Stimulated activated CD4-positive, alpha-beta T cell treated with anti-CD3 and anti-CD28 coated beads, Interleukin-4, amount 100 ng/mL, for 24 hours (primary cell): Measurements from ENCODE around the gene BRCA2.

Source experiments
- DNase-seq: peaks from one replicate; pipeline ENCODE4 v3.0.0-alpha.2; 2020

Gene BRCA2

DNA sequence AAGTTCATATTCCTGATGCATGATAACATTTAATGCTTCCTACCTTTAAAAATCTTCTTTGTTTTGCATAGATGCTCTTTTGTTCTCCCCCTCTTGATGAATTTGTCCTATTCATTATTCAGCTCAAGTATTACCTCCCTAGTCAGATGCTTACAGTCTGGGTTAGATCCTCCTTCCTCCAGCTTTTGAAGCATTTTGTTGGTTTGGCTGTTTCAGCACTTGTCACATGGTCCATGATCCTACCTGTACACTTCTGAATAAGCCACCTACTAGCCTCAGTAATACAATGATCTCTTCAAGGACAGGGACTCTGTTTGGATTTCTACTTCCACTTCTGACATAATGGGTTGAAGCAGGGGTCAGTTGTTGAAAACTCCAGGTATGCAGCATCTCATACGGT, 75.2 kb downstream of the BRCA2 start:
- DNase-seq: no peak

DNA sequence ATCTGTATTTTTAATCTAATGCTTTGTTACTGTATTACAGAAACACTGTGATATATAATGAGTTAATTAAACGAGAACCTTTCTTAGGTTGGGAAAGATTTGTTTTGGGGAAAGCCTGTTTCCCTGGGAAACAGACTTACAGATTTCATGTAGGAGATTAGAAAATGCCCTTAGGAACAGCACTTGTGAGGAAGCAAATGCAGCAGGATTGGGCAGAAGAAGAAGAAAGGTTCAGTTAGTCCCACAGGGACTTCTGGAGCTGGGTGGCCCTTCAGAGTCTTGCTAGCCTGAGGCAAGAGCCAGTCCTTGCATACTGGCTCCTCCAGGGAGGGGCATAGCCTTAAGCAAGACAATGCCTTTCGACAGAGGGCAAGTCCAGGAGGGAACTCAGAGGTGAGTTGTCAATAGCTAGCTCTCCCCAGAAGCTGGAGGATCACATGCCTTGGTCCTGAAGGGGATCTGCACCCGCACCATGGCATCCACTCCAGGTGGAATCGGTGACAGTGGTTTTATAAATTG, 75.9 kb downstream of the BRCA2 start:
- no peak for DNase-seq

DNA sequence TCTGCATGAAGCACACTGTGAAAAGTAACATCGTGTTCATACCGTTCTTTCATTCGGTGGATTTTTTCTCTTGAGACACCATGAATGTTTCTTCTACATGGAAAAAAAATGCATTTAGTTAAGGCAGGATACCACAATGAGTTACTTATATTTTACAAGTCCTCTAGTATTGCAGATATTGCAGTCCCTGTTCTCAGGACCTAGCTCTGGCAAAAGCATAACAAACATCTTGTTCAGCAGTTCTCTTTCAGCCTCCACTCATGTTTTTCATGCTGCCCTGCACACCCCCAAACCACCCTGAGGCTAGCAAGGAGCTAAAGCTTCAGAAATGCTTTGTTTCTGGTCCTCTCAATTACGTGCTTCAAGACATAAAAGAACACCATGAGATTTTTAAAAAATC, 87.8 kb downstream of the BRCA2 start:
- DNase-seq: no peak

DNA sequence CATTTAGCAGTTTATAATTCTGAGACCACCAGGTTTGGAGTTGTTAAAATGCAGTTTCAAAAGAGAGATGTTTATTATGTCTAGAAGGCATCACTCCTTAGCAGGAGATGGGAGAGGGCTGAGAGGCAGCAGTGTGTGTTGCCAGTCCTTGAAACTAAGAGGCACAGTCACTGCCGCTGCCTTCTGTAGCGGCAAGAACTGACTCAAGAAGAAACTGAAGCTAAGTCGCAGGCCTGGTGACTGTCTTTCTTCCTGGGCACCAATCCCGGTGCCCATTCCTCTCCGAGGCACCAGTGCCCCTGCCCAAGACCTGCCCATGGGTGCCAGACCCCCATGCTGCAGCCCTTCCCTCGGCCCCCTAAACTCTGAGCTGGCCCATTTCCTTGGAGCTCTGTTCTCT, 92.5 kb downstream of the BRCA2 start:
- DNase-seq: no peak

DNA sequence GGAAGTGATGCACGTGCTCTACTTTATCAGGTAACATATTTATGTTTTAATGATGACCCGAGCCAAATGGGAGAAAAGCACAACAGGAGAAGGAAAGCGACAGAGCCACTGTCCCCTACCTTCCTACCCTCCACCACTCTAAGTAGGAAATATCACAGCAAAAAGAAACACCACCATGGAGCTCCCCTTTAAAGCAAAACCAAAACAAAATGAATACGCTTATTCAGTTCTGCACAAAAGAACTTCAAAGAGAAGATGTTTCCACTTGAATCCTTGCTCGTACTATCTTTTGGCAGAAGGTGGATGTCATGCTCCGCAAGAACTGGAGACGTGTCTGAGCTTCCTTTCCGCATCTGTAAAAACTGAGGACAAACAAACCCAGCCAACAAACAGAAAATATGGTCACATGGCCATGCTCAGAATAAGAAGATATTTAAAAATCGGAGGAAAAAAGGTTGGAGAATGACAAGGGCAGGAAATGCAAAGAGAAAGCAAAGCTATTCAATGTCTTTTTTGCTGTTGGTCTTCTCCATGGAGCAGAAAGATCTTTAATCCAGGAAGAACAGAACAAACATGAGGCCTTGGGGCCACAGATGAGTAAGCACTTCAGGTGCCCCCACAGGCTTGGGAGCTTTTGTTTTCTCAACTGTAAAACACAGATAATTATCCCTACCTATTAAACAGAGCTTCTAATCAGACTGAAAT, 93.1 kb downstream of the BRCA2 start:
- DNase-seq: no peak

DNA sequence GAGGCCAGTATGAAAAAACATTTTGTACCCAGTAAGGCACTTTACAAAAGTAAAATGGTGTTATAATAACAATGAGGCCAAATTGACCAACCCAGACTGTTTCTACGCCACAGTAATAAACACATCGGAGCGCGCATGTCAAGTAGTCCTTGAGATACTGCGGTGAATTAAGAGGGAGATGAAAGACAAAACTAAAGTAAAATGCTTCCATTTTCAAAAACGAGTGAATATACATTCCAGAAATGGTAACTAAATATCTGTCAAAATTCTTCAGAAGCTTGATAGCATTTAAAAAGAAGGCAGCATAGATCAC, 93.6 kb downstream of the BRCA2 start:
- DNase-seq: no peak

DNA sequence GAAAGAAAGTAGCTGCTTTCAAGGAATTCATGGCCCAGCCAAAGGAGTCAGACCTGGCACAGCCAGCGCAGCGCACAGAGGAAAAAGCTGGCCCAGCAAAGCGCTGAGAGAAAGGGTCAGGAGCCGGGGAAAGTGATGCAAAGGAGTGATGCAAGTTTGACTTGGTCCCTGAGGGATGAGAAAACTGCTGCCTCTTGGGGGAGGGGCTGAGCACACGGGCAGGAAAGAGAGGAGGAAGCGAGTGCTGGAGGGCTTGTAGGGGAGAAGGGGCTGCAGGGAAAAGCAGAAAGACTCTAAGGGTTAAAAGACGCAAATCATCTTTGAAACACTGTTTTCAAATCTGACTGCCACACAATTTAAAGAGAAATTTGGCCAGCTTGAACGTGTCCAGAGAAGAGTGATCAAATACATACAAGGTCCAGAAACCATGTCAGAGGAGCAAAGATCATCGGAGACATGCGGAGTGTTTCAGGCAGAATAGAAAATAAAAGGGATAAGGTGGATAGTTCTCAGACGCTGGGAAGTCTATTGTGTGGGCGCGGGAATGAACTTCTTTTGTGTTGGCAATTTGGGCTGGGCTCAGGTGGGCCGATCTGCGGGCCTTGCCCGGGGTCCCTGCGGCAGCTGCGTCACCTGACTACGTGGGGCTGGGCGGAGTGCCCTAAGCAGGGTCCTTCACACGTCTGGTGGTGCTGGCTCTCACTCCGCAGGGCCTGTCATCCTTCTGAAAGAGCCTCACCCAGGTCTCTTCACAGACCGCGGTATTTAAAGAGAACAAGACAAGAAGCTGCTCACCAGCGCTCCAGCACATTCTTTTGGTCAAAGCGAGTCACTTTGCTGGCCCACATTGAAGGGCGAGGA, 94.5 kb downstream of the BRCA2 start:
- DNase-seq: no peak

DNA sequence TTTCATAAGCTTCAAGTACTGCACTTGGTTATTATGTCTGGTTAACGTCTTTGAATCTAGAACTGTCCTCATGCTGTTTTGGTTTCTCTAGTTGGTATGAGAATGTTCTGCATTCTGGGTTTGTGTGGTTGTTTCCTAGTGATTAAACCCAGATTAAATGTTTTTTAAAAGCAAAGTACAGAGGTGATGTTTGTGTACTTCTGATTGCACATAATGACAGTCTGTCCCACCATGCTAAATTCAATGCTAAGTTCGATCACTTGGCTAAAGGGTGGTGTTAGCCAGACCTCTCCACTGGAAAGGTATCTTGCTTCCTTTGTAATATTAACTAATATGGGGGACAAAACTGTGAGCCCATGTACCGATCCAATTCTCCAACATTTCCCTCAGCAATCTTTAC, 98.0 kb downstream of the BRCA2 start:
- no peak for DNase-seq

DNA sequence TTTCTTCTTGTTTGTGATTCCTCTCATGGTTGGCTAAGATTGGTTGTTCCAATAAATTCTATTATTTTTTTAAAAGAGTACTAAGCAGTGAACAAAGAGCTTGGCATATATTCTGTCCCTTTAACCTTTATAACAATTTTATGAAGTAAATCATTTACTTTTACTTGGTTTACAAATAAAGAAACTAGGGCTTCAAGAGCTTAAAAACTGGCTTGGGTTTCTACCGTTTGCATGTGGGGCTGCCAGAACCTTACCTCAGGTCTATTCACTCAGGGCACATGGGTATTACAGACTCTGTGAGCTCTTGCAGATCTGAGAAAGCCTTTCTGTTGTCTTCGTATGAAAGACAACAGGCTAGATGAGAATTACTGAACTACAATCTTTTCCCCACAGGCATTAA, 99.3 kb downstream of the BRCA2 start:
- DNase-seq: no peak

DNA sequence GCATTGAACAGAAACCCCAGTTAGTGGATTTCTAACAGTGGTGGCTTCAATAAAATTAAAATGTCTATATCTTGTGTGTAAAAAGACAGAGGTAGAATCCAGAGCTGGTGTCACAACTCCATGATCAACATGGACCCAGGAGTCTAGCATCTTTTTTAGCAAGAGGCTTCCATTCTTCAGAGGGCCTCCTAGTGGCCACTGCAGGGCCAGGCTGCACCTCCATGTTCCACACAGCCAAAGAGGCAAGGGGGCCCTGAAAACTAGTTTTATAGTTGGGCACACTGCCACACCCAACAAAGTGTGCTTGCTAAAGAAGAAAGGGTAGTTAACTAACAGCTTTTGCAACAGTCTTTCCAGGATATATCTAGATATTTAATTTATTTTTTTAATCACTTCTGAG, 99.7 kb downstream of the BRCA2 start:
- DNase-seq: no peak

DNA sequence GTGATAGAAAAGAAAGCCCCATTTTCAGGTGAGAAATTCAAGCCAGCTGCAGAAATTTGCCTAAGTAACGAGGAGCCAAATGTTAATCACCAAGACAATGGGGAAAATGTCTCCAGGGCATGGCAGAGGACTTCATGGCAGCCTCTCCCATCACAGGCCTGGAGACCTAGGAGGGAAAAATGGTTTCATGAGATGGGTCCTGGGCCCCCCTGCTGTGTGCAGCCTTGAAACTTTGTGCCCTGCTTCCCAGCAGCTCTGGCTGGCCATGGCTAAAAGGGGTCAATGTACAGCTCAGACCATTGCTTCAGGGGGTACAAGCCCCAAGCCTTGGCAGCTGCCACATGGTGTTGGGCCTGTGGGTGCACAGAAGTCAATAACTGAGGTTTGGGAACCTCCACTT, 102.7 kb downstream of the BRCA2 start:
- DNase-seq: no peak

DNA sequence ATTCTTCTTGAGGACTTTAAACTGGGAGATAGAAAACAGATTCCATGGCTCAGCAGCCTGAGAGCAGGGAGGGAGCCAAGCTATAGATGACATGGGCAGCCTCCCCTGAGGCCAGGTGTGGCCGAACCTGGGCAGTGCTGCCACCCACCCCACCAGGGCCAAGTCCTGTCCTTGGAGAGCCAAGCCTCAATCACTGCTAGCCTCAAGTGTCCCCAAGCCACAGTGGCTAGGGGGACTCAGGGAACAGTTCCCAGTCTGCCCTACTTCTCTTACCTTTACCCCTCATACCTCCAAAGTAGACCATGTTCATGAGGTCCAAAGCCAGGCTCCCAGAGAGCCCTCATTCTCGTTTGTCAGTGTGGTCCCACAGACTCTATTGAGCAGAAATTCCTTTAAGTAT, 104.6 kb downstream of the BRCA2 start:
- DNase-seq: no peak

DNA sequence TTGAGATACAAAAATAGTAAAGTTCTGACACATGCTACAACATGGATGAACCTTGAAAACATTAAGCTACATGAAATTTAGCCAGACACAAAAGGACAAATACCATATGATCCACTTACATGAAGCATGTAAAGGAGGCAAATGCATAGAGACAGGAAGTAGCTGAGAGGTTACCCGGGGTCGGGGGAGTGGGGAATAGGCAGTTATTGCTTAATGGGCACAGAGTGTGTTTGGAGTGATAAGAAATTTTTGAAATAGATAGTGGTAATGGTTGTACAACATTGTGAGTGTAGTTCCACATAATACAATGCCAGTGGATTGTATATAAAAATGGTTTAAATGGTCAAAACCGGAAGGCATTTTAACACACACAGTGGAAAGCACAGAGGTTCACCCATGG, 108.3 kb downstream of the BRCA2 start:
- DNase-seq: no peak

DNA sequence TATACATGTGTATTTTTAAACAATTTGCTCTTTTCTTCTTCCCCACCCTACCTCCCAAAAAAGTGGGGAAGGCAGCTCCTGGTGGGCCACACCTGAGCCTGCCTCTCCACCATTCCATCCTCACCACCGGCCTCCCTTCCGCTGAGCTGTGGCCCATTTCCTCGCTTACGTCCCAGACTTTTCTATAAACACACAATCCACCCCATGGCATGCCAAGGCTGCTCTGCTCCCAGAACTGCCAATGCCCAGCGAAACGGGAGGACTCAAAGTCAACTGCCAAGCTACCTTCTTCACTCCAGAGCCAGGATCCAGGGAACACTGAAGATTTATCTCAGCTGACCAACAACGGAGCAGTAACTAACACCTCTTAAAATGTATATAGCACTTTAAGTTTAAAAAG, 109.8 kb downstream of the BRCA2 start:
- no peak for DNase-seq

DNA sequence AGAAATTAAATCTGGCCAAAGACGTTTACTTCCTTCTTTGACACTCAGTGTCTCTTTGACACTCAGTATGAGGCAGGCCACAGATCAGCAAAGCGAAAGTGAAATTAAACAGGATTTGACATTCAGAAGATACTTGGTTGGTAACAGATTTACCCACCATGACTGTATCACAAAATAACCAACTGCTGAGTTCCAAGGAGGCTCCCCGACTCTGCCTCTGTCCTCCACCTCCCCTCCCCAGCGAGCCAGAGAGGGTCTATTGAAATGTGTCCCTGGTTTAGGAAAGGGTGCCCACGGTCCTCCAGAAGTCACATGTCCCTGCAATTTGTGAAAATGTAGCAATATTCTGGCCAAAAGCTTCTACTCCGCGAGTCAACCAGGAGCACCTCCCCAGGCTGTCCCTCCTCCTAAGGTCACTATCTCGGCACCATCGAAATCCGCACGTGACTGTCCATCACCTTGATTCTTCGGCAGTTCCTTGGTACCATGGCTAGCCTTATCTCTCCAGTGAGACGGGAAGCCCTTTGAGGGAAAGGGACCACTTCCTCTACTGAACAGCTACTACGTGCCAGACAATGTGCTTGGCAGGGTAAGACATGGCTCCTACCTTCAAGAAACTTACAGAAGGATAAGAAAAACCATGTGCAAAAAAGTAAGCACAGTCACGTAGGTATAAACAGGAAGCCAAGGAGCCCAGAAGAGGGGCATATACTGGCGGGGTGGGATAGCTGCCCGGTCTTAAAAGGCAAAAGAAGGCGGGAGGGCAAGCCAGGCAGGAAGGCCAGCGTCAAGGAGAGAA, 111.1 kb downstream of the BRCA2 start:
- DNase-seq: peak; percentile 38

DNA sequence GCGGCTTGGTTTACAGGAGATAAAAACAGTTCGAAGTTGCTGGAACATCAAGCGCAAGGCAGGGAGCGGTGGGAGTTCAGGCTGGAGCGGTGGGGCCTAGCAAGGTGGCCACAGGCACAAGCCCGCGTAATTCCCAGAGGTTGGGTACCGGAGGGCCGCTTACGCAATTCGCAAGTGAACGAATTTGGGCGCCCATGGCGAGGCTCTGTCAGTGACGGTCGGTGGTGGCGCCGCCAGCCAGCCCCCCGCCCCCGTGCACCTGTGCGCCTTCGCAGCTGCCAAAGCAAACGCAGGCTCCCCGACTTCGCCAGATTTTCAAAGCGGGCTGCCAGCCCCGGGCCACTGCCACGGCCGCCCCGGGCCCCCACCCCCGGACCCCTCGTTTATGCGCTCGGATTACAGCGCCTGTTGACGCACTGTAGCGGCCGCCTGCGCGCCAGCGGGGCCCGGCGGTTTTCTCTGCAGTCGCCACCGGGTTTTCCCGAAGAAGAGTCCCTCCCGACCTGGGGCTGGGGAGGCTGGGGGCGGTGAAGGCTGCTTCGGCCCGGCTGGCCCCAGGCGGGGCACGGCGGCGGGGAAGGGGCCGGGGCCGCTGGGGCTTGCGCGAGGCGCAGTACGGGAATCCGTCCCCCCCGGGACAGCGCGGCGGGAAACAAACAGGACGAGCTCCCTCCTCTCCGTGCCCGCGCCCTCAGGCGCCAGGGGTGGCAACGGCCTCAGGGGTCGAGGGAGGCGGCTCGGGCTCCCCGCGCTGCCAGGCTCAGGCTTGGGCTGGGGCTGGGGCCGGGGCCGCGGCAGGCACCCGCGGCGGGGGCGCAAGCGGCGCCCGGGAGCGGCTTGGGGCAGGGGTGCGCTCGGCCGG, 111.9 kb downstream of the BRCA2 start:
- peak; percentile 55 for DNase-seq

DNA sequence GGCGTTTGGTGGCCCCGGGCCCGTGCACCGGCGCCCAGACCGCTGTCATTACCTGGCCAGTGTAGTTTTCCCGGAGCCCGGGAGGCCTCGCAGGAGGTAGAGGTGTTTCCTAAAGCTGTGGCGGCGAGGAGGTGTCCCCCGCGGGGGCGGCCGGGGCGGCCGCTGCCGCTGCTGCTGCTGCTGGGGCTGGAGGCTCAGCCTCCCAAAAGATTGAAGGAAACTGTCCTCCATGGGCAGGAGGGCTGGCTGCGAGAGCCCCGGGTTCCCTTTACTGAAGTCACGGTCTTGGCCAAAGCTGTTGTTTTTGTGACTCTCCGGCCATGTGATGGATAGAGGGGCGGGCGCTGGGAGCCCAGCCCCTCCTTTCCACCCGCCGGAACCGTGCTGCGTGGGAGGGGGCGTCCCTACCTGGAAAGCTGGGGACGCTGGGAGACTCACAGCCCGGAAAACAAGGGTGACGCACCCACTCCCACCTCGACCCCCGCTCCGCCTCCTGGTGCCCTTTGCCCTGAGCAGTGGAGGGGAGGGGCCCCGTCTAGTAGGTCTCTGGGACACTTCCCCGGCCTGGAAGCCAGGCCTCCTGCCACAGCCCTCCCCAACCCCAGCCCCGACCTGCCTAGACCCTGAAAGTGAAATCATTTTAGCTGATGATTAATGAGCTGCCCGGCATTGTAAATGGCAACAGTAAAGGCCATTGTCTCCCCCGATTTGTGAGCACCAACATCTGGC, 112.7 kb downstream of the BRCA2 start, which contains the start of gene N4BP2L1:
TSS of gene N4BP2L1 (minus strand) at position 279 of the 729 bp plus-strand sequence. CDS start at position 231, 48 bp downstream.
- peak; percentile 86 for DNase-seq

DNA sequence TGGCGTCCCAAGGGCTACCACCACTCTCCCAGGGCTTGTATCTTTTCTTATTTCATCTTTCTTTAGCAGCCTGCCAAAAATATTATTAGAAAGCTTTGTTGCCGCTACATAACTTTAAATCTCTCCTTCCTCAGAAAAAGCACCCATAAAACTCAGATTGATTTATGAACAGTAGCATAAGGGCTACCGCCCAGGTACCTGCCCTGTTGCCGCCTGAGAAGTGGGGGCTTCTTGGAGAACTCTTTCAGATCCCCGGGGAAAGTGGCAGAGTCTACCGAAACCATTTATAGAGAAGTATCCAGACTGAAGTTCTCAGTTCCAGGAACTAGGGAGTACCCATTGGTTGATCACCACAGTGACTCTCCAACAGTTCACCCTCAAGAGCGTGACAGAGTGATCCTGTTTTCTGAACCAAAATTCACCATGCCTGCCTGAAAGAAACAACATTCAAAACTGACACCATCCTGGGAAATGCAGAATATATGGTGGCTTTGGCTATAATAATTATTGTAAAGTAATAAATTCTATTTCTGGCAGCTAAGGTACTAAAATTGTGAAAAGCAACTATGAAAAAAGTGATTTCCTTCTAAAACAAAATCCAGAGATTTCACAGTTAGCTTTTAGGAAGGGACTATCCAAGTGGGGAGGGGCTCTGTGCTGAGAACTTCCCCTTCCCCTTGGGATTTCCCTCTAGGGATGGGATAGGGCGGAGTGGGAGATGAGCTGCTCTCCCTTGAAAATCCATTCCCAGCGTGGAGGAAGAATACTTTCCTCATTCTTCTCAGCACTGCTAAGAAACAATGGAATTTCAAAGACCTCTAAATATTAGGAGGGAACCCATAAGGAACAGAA, 113.5 kb downstream of the BRCA2 start:
- no peak for DNase-seq

DNA sequence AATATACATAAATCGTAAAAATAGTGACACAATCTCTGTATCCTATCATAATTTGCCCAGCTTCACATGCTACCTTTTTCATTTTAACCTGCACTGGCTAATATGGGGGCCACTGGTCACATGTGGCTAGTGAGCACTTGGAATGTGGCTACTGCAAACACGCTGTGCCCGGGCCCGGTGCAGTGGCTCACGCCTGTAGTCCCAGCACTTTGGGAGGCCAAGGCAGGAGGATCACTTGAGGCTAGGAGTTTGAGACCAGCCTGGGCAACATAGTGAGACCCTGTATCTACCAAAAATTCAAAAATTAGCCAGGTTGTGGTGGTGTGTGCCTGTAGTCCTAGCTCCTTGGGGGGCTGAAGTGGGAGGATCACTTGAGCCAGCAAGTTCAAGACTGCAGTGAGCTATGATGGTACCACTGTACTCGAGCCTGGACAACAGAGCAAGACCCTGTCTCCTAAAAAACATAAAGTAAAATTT, 114.2 kb downstream of the BRCA2 start:
- DNase-seq: no peak

DNA sequence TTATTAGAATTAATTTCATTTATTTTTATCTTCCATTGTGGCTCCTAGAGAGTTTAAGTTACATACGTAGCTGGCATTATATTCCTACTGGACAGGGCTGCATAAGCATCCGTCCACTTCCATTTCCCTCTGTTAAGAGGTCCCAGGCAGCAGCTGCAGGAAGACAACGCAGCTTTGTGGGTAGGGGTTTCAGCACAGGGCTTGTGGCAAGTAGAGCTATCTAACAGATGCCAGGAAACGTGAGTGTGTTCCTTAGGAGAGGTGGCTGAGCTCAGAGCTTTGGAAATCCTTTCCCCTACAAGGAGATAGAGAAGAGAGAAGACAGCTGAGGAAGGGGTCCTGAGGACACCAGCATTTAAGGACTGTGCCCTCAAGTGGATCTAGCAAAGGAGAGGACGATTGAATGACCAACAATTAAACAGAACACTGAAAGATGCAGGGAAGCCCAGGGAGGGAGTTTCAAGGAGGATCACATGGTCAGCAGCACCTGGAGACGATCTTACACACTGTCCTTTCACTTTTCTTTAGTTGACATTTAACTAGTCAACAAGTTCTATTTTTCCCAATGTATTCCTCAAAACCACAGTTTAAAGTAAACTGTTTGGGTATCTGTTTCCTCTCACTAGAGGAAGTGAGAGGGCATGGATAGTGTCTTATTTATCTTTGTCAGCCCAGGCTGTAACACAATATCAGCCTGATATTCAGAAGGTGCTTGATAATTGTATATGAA, 114.9 kb downstream of the BRCA2 start:
- no peak for DNase-seq
